Measurements from ENCODE around the gene ZC3H7B. TPM values are rescaled to one million over a fixed set of nuclear protein-coding genes. Genes with fewer than 3 reads are reported as not detected.

ZC3H7B gene
- total RNA-seq, 6 experiments from 2014 or later: 26.5 to 50.1 (median 42.7) TPM

DNA sequence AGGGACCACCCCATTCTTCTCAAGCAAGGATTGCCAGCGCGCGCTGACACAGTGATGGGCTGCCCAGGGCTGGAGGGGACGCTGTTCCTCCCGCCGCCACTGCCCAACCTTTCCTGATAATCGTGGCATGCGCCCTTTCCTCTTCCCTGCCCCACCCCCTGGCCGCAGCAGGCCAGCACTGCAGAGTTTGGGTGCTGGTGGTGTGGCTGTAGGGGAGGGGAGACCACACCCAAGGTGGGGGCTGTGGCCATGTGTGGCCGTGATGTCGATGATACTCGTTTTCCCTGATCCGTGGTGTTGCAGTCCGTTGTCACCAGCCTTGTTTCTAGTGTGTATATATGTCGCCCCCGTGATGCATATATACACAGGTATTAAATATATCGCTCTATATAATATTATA is 57.6 kb downstream of the ZC3H7B start:
- no peaks in the 10 kb centered on the region for H3K9me3 ChIP-seq
- no peaks in the 10 kb centered on the region for H3K27me3 ChIP-seq
- no peak for ATAC-seq
- H3K4me1 ChIP-seq: peaks cover 0 to 7% (median 0%) of the 10 kb centered on the region in 4 donors
- no peak for DNase-seq
- peaks cover 0 to 33% (median 10%) of the 10 kb centered on the region in 4 donors for H3K36me3 ChIP-seq
- intact Hi-C loops (cut with DNase I): no loop called here
- WGBS (ENCODE audit: insufficient coverage, low coverage, low lambda C conversion rate, missing lambda C conversion rate): 88% methylated on average over 8 of the region's 17 CpGs
- H3K27ac ChIP-seq: no peak overlapping the region
- no peak for TF ChIP-seq POLR2A (IDR thresholded peaks at IDR 0.05)
- TF ChIP-seq, protein P1, sequence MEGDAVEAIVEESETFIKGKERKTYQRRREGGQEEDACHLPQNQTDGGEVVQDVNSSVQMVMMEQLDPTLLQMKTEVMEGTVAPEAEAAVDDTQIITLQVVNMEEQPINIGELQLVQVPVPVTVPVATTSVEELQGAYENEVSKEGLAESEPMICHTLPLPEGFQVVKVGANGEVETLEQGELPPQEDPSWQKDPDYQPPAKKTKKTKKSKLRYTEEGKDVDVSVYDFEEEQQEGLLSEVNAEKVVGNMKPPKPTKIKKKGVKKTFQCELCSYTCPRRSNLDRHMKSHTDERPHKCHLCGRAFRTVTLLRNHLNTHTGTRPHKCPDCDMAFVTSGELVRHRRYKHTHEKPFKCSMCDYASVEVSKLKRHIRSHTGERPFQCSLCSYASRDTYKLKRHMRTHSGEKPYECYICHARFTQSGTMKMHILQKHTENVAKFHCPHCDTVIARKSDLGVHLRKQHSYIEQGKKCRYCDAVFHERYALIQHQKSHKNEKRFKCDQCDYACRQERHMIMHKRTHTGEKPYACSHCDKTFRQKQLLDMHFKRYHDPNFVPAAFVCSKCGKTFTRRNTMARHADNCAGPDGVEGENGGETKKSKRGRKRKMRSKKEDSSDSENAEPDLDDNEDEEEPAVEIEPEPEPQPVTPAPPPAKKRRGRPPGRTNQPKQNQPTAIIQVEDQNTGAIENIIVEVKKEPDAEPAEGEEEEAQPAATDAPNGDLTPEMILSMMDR (IDR thresholded peaks at IDR 0.05): no peak
- H3K4me3 ChIP-seq: no peak overlapping the region

DNA sequence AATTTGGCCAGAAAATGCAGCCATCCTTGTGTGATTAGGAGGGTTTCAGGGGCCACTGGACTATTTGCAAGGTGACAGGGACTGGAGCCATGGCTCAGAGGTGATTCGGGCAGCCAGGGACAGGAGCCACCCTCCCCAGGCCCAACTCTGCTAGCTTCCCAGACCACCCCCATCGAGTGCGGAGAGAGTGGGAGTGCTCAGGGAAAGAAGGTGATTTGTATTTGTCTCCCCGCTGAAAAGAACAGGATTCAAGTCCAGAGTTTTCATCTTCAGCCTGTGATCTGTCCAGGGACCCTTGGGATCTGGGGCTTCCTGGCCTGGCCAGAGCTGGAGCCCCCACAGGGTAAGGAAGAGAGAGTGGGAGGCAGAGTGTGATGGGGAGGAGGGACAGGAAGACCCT is 58.1 kb downstream of the ZC3H7B start:
- no peak overlapping the region for H3K27ac ChIP-seq
- H3K4me1 ChIP-seq: peaks cover 0 to 7% (median 0%) of the 10 kb centered on the region in 4 donors
- ATAC-seq (no peak), DNase-seq (no peak)
- 84% methylated on average over 3 of the region's 4 CpGs for WGBS (ENCODE audit: insufficient coverage, low coverage, low lambda C conversion rate, missing lambda C conversion rate)
- no peaks in the 10 kb centered on the region for H3K27me3 ChIP-seq
- TF ChIP-seq POLR2A (IDR thresholded peaks at IDR 0.05): no peak
- TF ChIP-seq, protein P1 (IDR thresholded peaks at IDR 0.05): no peak
- peaks cover 0 to 31% (median 10%) of the 10 kb centered on the region in 4 donors for H3K36me3 ChIP-seq
- no peaks in the 10 kb centered on the region for H3K9me3 ChIP-seq
- intact Hi-C loops (cut with DNase I): no loop called here
- no peak overlapping the region for H3K4me3 ChIP-seq

DNA sequence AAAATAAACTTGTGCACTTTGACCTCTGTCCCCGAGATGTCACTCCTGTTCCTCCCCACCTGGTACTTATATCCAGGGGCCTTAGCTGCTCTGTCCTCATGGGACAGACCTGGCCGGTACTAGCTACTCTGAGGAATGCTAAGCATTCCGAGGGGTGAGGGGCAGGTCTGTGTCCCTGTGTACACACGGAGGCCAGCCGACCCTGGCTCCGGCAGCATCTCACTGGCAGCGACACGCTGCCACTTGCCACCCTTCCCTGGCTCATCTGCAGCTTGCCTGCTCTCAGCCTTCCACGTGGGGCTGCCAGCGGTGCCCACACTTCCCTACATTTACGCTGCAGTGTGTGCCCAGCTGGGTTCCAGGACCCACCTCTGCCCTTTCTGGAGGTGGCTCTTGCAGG is 58.8 kb downstream of the ZC3H7B start:
- DNase-seq (no peak), ATAC-seq (peak; percentile 36 to 65 (median 56))
- Histone ChIP-seq H3K27me3 (no peaks in the 10 kb centered on the region), H3K4me3 (no peak overlapping the region), H3K4me1 (peaks cover 0 to 13% (median 0%) of the 10 kb centered on the region in 4 donors), H3K9me3 (no peaks in the 10 kb centered on the region), H3K36me3 (peaks cover 0 to 31% (median 10%) of the 10 kb centered on the region in 4 donors), H3K27ac (no peak overlapping the region)
- intact Hi-C loops (cut with DNase I): no loop called here
- 7% methylated on average over 3 of the region's 11 CpGs for WGBS (ENCODE audit: insufficient coverage, low coverage, low lambda C conversion rate, missing lambda C conversion rate)
- TF ChIP-seq POLR2A (IDR thresholded peaks at IDR 0.05): no peak
- TF ChIP-seq, protein P1 (IDR thresholded peaks at IDR 0.05): no peak

DNA sequence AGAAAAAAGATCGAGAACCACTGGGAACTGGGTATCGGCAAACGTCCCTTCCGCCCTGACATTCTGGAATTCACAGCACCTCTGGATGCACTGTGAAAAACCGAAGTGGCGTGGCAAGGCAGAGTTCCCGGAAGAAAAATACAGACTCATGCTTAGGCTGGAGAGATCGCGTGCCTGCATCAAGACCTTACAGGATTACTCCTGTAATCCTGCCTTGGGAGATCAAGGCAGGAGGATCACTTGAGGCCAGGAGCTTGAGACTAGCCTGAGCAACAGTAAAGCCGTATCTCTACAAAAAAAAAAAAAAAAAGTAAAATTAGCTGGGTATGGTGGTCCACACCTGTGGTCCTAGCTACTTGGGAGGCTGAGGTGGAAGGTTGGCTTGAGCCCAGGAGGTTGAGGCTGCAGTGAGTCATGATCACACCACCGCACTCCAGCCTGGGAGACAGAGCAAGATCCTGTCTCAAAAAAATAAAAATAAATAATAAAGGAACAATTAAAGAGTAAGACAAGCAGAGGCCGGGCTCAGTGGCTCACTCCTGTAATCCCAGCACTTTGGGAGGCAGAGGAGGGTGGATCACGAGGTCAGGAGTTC is 60.5 kb downstream of the ZC3H7B start:
- H3K9me3 ChIP-seq: no peaks in the 10 kb centered on the region
- no peak overlapping the region for H3K4me3 ChIP-seq
- H3K27ac ChIP-seq: no peak overlapping the region
- ATAC-seq (no peak), DNase-seq (no peak)
- H3K4me1 ChIP-seq: peaks cover 0 to 19% (median 0%) of the 10 kb centered on the region in 4 donors
- 92% methylated on average over 12 of the region's 13 CpGs for WGBS (ENCODE audit: insufficient coverage, low coverage, low lambda C conversion rate, missing lambda C conversion rate)
- H3K36me3 ChIP-seq: peaks cover 0 to 14% (median 3%) of the 10 kb centered on the region in 4 donors
- no peaks in the 10 kb centered on the region for H3K27me3 ChIP-seq
- intact Hi-C loops (cut with DNase I): no loop called here
- TF ChIP-seq, protein P1 (IDR thresholded peaks at IDR 0.05): no peak
- no peak for TF ChIP-seq POLR2A (IDR thresholded peaks at IDR 0.05)
